DMS 273 (cell line): ENCODE data around the gene HS2ST1.
"Not testable (repeated sequence)": the region's sequence is repeated elsewhere in the genome, so short reads cannot be mapped to it uniquely, and the experiment has no call there.

Experiments
- DNase-seq: peaks from one replicate; lab custom pipeline; 2025; ENCODE audit not compliant: unreplicated experiment; lab: John Stamatoyannopoulos, UW

Gene HS2ST1

DNA sequence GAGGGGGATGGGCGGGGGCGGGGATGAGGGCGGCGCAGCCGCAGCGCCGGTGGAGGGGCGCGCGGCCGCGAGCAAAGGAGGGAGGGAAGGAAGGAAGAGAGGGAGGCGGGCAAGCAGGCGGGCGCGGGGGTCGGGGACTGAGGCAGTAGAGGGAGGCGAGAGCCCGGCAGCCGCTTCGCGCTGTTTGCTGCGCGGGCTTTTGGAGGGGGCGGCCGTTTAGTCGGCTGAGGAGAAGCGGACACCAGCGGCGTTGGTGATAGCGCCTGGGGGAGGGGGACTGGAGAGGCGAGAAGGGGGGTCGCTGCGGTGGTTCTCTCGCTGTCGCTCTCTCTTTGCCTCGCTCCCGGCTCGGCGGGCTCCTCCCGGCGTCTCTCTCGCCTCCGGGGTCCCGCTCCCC, at the start of gene HS2ST1:
Gene HS2ST1 (plus strand): TSS at position 35 of the 397 bp plus-strand sequence.
- DNase-seq = no peak

DNA sequence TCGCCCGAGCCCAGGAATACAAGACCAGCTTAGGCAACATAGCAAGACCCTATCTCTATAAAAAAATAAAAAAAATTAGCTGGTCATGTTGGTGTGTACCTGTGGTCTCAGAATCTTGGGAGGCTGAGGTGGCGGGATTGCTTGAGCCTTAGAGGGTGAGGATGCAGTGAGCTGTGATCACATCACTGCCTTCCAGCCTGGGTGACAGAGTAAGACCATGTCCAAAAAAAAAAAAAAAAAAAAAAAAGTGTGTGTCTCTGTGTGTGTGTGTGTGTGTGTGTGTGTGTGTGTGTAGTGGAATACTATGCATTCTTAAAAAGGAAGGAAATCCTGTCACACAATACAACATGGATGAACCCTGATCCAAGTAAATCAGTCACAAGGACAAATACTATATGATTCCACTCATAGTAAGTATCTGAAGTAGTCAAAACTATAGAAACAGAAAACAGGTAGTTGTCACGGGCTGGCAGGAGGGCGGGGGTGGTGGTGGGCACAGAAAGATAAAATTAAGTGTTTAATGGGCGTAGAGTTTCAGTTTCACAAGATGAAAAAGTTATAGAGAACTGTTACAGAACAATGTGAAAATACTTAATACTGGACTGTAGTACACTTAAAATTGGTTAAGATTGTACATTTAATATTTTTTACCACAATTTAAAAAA, 48.3 kb upstream of the HS2ST1 start:
- no peak for DNase-seq

DNA sequence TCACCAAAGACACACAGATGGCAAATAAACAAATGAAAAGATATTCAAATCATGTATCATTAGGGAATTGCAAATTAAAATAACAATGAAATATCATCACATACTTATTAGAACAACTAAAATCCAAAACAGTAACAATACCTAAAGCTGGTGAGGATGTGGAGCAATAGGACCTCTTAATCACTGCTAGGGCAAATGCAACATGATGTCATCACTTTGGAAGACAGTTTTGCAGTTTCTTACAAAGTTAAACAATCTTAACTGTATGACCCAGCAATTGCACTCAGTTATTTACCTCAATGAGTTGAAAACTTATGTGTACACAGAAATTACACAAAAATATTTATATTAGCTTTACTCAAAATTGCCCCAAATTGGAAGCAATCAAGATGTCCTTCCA, 47.8 kb upstream of the HS2ST1 start:
- peak; percentile 5 for DNase-seq

DNA sequence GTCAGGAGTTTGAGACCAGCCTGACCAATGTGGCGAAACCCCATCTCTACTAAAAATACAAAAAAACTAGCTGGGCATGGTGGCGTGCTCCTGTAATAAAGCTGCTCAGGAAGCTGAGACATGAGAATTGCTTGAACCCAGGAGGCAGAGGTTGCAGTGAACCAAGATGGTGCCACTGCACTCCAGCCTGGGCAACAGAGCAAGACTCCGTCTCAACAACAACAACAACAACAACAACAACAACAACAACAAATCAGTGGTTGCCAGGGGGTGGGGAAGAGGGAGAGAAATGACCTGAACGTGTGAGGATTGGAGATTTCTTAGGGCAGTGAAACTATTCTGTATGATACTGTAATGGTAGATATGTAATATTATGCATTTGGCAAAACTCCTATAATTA, 47.2 kb upstream of the HS2ST1 start:
- DNase-seq = not testable (repeated sequence)

DNA sequence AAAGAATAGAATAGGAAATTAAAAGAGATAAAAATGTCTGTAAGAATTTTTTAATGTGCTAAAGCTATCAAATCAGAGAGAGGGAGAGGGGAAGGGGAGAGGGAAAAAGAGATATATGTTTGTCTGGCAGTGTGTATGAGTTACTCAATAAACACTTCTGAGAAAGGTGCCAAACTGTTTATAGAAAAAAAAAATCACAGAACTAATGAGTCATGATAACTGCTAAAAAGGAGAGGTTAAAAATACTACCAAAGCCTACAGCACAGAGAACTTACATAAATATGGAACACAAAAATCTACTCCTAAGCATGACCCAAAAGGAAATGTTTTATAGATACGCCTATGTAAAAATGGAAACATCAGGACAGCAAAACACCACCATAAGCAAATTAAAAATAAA, 46.0 kb upstream of the HS2ST1 start:
- no peak for DNase-seq

DNA sequence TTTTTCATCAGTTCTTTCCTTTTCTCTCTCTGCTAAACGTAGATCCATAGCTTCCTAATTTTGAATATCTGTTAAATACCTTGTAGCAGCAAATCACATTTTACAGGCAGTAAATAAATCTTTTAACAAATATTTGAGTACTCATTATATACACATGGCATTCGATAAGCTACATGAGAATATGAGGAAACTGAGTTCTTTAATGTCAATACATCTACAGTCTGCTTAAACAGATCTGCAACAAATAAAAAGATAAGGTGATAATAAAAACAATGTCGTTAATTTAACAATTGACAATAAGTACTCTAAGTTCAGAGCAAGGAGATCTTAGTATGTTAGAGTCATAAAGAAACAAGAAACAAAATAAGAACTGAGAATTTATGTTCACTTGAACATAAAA, 43.4 kb upstream of the HS2ST1 start:
- no peak for DNase-seq

DNA sequence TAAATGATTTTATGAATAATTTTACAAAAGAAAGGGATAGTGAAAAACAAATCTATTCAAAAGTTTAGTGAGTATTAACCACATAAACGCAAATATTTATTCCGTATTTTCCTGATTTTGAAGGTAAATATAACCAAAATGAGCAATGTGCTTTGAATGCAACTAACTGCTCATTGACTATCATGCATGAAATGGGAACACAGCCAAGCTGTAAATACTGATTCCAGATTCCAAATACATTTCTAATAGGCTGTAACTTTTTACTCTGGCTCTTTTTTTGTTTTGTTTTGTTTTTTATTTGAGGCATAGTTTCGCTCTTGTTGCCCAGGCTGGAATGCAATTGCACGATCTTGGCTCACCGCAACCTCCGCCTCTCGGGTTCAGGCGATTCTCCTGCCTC, 42.3 kb upstream of the HS2ST1 start:
- peak; percentile 13 for DNase-seq

DNA sequence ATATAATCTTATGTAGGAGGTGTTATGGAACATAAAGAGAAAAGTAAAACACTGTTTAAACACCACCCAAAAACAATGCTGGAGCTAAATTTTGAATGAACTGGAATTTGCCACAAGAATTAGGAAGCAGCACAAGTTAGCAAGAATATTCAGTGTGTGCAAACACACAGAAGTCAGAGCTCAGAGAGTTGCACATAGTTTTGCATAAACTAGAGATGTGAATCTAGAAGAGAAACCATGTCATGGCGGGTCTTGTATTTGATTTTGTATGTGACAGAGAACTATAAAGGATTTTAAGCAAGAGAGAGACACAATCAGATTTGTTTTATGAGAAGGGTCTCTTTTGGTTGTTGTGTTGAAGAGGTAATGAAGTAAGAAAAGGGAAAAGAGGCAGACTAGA, 38.7 kb upstream of the HS2ST1 start:
- DNase-seq = no peak

DNA sequence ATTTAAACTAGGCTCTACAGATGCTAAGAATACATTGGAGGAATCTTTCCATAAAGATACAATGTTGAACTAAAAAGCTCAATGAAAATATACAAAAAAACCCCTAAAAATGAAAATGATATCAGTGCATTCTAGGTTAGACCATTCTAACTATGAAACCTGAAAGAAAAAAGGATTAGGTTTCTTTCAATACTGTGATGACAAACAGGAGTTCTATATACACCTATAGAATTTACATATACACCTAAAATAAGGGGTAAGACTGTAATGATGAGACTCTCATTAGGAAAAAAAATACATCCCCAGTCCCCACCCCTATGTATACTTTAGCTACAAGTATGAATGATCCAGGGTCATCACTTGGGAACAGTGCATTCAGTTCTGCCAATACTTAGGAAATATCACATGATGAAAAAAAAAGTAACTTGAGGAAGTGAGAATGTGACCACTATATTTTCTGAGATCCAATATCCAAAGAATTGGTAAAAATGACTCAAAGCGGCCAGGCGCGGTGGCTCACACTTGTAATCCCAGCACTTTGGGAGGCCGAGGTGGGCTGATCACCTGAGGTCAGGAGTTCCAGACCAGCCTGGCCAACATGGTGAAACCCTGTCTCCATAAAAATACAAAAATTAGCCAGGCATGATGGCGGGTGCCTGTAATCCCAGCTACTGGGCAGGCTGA, 26.8 kb upstream of the HS2ST1 start:
- no peak for DNase-seq

DNA sequence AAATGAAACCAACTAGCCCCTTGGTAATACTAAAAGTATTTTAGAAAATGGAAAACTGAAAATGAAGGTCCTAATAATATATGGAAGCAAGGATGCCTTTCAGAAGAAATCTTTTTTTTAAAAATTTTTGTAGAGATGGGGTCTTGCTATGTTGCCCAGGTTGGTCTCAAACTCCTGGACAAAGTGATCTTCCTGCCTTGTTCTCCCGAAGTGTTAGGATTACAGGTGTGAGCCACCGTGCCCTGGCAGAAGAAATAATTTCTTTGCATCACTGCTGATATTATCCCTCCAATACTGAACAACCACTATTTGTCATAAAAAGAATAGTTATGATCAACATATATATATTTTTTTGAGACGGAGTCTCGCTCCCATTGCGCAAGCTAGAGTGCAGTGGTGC, 26.1 kb upstream of the HS2ST1 start:
- DNase-seq = no peak

DNA sequence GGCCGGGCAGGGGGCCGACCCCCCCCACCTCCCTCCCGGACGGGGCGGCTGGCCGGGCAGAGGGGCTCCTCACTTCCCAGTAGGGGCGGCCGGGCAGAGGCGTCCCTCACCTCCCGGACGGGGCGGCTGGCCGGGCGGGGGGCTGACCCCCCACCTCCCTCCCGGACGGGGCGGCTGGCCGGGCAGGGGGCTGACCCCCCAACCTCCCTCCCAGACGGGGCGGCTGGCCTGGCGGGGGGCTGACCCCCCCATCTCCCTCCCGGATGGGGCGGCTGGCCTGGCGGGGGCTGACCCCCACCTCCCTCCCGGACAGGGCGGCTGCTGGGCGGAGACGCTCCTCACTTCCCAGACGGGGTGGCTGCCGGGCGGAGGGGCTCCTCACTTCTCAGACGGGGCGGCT, 15.0 kb upstream of the HS2ST1 start:
- DNase-seq = not testable (repeated sequence)

DNA sequence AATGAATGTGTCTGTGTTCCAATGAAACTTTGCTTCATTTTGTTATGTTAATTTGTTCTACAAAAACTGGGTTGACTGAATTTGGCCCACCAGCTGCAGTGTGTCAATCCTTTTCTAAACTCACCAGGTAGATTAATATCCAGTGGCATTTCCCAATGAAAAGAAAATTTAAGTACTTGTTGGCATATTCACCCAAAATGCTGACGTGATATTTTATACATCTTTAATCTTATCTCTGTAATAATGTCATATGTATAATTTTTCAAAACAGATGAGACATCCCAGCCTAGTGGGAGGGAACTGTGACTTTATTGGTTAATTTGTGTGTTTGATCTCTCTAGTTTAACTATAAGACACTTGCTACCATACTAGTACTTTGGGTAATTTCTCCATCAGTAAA, 8.6 kb upstream of the HS2ST1 start:
- no peak for DNase-seq

DNA sequence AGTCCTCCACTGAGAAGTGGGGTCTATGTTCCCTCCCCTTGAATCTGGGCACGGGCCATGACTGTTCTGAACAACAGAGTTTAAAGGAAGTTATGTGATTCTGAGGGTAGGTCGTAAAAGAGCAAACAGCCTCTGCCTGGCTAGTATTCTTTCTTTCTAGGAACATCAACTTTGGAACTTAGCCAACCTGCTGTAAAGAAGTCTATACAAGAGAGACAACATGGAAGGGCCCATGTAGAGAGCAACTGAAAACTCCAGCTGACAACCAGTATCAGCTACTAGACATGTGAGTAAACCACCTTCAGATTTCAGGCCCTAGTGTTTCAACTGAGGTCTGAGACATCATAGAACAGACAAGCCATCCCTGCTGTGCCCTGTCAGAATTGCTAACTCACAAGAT, 8.0 kb upstream of the HS2ST1 start:
- DNase-seq = peak; percentile 7

DNA sequence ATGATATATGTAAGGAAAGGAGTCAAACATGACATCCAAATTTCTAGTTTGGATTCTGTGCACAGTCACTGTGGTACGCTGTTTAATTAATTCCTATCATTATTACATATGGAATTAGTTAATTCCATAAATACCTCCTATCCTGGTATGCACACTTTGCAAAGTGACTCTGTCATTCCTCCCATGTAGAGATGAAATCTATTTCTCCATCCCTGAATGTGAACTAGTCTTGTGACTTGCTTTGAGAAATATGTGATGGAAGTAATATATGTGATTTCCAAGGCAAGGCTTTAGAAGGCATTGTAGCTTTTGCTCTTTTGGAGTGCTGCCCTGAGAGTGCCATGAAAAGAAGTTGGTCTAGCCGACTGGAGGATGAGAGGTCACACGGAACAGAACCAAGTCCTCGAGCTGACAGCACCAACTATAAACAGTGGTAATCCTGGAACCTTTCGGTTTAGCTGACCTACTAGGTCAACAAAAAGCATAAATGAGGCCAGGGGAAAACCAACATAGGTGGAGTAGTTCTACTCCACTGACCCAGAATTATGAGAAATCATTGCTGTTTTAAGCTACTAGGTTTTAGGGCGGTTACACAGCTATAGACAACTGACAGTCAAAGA, 2.0 kb upstream of the HS2ST1 start:
- no peak for DNase-seq

DNA sequence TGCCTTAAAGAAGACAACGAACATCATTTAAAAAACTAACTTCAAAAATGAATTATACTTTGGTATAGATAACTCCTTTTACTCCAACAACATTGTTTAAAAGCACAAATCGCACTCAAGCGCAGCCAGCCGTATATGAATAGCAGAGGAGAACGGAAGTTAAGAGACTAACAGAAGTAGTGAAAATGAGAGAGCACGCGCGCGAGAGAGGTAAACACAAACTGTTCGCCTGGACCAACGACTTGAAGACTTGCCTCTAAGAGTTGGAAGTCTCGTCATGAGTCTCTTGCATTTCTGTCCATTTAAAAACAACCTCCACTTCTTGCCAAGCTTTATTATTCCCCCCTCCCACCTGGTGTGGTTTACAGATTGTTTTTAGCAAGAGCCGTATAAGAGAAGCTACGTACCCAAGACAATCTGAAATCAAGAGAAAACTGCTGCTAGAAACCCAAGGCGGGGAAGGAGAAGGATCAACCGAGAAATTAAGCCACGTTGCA, 988 bp upstream of the HS2ST1 start:
- peak; percentile 69 for DNase-seq

DNA sequence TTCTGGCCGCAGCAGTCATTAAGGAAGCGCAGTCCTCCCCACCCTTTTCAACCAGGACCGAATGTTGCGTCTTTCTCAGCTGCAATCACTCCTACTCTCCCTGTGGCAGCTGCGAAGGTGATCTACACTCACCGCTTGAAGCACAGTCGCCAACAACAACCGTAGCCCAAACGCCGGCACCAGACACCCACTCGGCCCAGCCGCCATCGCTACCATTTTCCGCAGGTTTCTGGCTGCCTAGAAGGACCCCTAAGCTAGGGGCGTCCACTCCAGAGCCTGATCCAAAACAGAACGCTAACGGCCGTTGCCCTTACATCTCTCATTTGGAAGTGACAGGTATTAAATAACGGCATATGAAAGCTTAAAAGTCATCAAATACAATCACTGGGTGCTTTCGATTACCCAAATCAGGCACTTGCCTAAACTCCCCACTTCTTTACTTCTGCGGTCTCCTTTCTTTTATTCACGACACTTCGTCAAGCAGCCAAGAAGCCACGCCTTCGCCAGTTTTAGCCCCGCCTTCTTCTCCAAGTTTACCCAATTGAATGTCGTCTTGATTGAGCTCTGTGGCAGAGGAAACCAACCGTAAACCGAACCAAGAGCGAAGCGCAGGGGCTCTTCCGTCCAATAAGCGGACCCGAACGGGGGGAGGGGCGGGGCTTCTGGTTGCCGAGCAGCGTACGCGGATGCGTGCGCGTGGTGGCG, 387 bp upstream of the HS2ST1 start, which contains the start of gene SELENOF:
Gene SELENOF (minus strand): TSS at position 231 of the 705 bp plus-strand sequence. CDS start 15 bp downstream, at position 216.
- DNase-seq = peak; percentile 100

DNA sequence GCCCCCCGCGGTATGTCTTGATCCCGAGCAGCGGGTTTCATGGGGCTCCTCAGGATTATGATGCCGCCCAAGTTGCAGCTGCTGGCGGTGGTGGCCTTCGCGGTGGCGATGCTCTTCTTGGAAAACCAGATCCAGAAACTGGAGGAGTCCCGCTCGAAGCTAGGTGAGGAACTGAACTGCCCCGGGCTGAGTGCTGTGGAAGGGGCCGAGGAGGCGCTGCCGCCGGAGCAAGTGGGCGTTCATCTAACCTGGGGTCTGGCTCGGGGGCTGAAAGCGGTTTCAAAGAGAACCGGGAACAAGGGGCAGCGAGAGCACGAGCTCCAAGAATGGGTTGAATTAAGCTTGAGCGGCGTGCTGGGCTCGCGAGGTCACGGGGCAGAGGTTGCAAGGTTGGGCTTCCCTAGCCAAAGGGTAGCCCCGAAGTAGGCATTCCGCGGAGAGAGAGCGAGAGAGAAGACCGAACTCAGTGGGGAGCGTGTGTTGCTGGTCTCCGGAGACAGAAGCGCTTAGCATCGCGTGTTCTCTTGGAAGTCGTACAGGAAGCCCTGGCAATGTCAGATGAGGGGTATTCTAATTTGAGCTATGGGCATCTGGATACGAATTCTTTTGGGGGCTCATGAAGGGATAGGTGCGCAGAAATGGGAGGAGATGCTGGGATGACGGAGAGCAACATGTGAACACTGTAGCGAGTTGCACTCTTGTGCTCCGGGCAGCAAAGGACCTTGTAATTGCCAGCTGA, 732 bp downstream of the HS2ST1 start:
- peak; percentile 86 for DNase-seq

DNA sequence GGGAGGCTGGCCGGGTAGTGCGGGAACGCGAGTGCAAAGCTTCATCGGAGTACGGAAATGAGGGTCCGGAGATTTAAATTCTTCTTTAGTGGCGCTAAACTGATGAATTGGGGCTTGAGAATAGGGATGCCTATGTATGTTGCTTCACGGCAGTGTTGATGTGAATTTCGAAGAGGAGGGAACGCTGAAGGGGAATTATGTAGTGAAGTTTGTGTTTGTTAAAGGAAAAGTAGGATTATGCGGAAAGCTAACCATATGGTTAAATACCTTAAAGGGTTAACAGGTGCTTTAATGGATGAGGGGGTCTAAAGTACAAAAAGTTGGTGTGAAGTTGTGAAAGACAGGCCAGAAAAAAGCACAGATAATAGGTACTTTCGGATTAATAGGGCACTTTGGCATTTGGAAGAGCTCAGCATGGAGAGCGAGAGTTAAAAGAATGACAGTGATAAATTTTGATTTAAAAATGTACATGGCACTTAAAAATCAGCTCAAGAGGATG, 1.4 kb downstream of the HS2ST1 start:
- no peak for DNase-seq

DNA sequence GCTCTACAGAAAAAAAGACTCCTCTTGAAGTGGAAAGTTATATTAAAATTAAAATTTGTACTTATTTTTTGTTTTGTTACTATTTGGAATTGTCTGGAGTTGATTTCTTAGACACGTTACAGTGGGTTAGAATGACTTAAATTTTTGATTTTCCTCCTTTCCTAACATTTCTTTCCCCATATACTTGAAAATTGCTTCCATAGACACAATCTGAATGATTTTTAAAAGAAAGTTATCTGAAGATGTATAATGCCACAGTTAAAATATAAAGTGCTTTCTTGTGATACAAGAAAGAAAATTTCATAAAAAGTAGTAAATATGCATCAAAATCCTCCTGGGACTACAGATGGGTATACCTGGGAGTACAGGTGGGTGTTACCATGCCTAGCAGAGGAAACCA, 2.3 kb downstream of the HS2ST1 start:
- DNase-seq = no peak

DNA sequence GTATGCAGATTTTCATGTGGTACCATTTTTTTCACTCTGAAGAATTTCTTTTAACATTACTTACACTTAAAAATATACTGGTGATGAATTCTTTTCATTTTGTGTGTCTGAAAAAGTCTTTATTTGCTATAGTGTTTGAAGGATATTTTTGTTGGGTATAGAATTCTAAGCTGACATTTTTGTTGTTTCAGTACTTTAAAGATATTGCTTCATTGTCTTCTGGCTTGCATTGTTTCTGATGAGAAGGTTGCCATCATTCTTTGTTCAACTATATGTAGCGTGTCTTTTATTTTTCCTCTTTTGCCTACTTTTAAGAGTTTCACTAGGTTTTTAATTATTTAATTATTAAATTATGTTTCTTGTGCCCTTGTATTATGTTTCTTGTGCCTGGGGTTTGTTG, 8.0 kb downstream of the HS2ST1 start:
- no peak for DNase-seq
